Measurements from ENCODE around the gene RPL10A. TPM values are rescaled to one million over a fixed set of nuclear protein-coding genes. Genes with fewer than 3 reads are reported as not detected.
A peak's percentile ranks its signal among the peaks of the same experiment; 100 is the strongest.
"Not testable (repeated sequence)": the region's sequence is repeated elsewhere in the genome, so short reads cannot be mapped to it uniquely, and the experiment has no call there.

Gene RPL10A
- total RNA-seq = 1,962 and 2,039 TPM in 2 replicates

GRCh38 chr6:35468181-35468979, at the start of gene RPL10A:
Gene RPL10A, plus strand, starts transcription at chr6:35468401. Its CDS starts 34 bp downstream, at chr6:35468435.
- DNase-seq = peak; percentile 98

GRCh38 chr6:35419417-35419816, 48.8 kb upstream of the RPL10A start:
- DNase-seq = peak; percentile 70

GRCh38 chr6:35419961-35420360, 48.2 kb upstream of the RPL10A start:
- DNase-seq = no peak

- peak; percentile 91 for DNase-seq
These were observed 42.9 kb upstream of the RPL10A start for GRCh38 chr6:35425284-35425683.

GRCh38 chr6:35426074-35426473, 42.1 kb upstream of the RPL10A start:
- peak; percentile 30 for DNase-seq

GRCh38 chr6:35427435-35427834, 40.8 kb upstream of the RPL10A start:
- DNase-seq = no peak

- DNase-seq = peak; percentile 36
These were observed 40.3 kb upstream of the RPL10A start for GRCh38 chr6:35427851-35428321.

- peak; percentile 59 for DNase-seq
These were observed 39.6 kb upstream of the RPL10A start for GRCh38 chr6:35428421-35429149.

GRCh38 chr6:35429463-35429862, 38.7 kb upstream of the RPL10A start:
- DNase-seq = no peak

GRCh38 chr6:35432291-35432690, 35.9 kb upstream of the RPL10A start:
- DNase-seq = no peak

- not testable (repeated sequence) for DNase-seq
These were observed 35.5 kb upstream of the RPL10A start for GRCh38 chr6:35432702-35433101.

GRCh38 chr6:35435074-35435837, 32.9 kb upstream of the RPL10A start:
- no peak for DNase-seq

GRCh38 chr6:35436071-35436857, 31.9 kb upstream of the RPL10A start:
- no peak for DNase-seq

- not testable (repeated sequence) for DNase-seq
These were observed 29.7 kb upstream of the RPL10A start for GRCh38 chr6:35438378-35439065.

GRCh38 chr6:35439308-35439707, 28.9 kb upstream of the RPL10A start:
- no peak for DNase-seq

- DNase-seq = no peak
These were observed 27.0 kb upstream of the RPL10A start for GRCh38 chr6:35441205-35441604.

- no peak for DNase-seq
These were observed 26.6 kb upstream of the RPL10A start for GRCh38 chr6:35441642-35442041.

GRCh38 chr6:35442693-35443092, 25.5 kb upstream of the RPL10A start:
- no peak for DNase-seq

- no peak for DNase-seq
These were observed 24.7 kb upstream of the RPL10A start for GRCh38 chr6:35443341-35444030.

- DNase-seq = no peak
These were observed 22.5 kb upstream of the RPL10A start for GRCh38 chr6:35445691-35446090.

GRCh38 chr6:35448191-35448590, 20.0 kb upstream of the RPL10A start:
- DNase-seq = no peak
